Activated naive CD4-positive, alpha-beta T cell treated with anti-CD3 and anti-CD28 coated beads for 36 hours (primary cell): Measurements from ENCODE around the gene TBC1D2. TPM values are rescaled to one million over a fixed set of nuclear protein-coding genes. Genes with fewer than 3 reads are reported as not detected.

Source experiments
- CTCF ChIA-PET: fragments of 350-600 bp; sonication (Branson Sonifier 250); formaldehyde crosslinking; loops from one replicate; lab custom pipeline; 2021; ENCODE audit warnings: antibody characterized with exemption; lab: Charles Lee
- DNase-seq: peaks from one replicate; pipeline ENCODE4 v3.0.0-alpha.2; 2020
- H3K27ac Mint-ChIP-seq: one replicate; pipeline ENCODE4 v1.8.0; 2021; ENCODE audit warnings: mild to moderate bottlenecking, mixed read lengths
- H3K27me3 Mint-ChIP-seq: one replicate; pipeline ENCODE4 v1.8.0; 2021; ENCODE audit warnings: low read depth, mixed read lengths
- H3K36me3 Mint-ChIP-seq: one replicate; pipeline ENCODE4 v1.8.0; 2021; ENCODE audit warnings: low read depth, mixed read lengths
- H3K4me1 Mint-ChIP-seq: one replicate; pipeline ENCODE4 v1.8.0; 2021; ENCODE audit warnings: low read depth, mixed read lengths
- H3K4me3 Mint-ChIP-seq: one replicate; pipeline ENCODE4 v1.8.0; 2021; ENCODE audit warnings: mild to moderate bottlenecking, moderate library complexity, mixed read lengths
- H3K9me3 Mint-ChIP-seq: one replicate; pipeline ENCODE4 v1.8.0; 2021; ENCODE audit warnings: mixed read lengths
- intact Hi-C: fragments of 100-400 bp; cut with micrococcal nuclease; formaldehyde crosslinking; loops from one replicate; pipeline ENCODE4 v1.15.1; 2023
- total RNA-seq, 2 experiments: library from RNA; stranded (reverse); gene quantifications; one replicate each; pipeline ENCODE4 v1.2.3, GENCODE V29; 2021

Gene TBC1D2
- total RNA-seq, 2 experiments from 2014 or later, result 2.4 to 2.5 TPM

GRCh38 chr9:98168153-98168780, 87.2 kb downstream of the TBC1D2 start:
- Mint-ChIP-seq H3K4me3 (no peak overlapping the region), H3K9me3 (no peaks in the 10 kb centered on the region), H3K27ac (no peak overlapping the region), H3K4me1 (peaks cover 22% of the 10 kb centered on the region), H3K36me3 (no peaks in the 10 kb centered on the region), H3K27me3 (no peaks in the 10 kb centered on the region)
- CTCF ChIA-PET, result no interaction called here
- intact Hi-C loops, result no loop called here
- DNase-seq, result no peak

GRCh38 chr9:98164912-98165311, 90.5 kb downstream of the TBC1D2 start:
- Mint-ChIP-seq H3K9me3 (no peaks in the 10 kb centered on the region), H3K4me1 (peaks cover 8% of the 10 kb centered on the region), H3K27me3 (no peaks in the 10 kb centered on the region), H3K36me3 (no peaks in the 10 kb centered on the region), H3K4me3 (no peak overlapping the region), H3K27ac (no peak overlapping the region)
- CTCF ChIA-PET, result no interaction called here
- no peak for DNase-seq
- intact Hi-C loops, result no loop called here

GRCh38 chr9:98162613-98163012, 92.8 kb downstream of the TBC1D2 start:
- Mint-ChIP-seq H3K27ac (no peak overlapping the region), H3K27me3 (no peaks in the 10 kb centered on the region), H3K36me3 (no peaks in the 10 kb centered on the region), H3K4me1 (peaks cover 10% of the 10 kb centered on the region), H3K9me3 (no peaks in the 10 kb centered on the region), H3K4me3 (no peak overlapping the region)
- intact Hi-C loops, result no loop called here
- DNase-seq, result no peak
- CTCF ChIA-PET, result no interaction called here

- Mint-ChIP-seq H3K27me3 (no peaks in the 10 kb centered on the region), H3K4me3 (no peak overlapping the region), H3K4me1 (peaks cover 10% of the 10 kb centered on the region), H3K27ac (no peak overlapping the region), H3K36me3 (no peaks in the 10 kb centered on the region), H3K9me3 (no peaks in the 10 kb centered on the region)
- intact Hi-C loops, result no loop called here
- no peak for DNase-seq
- CTCF ChIA-PET, result interaction anchor here (0.6 to 0.7 kb wide), 2 partner anchors 73 to 94 kb away, joined by 3 read pairs; no protein-coding TSS in a partner anchor
Observed at GRCh38 chr9:98161851-98162250, 93.6 kb downstream of the TBC1D2 start.

- H3K4me3 Mint-ChIP-seq, result no peak overlapping the region
- no peaks in the 10 kb centered on the region for H3K9me3 Mint-ChIP-seq
- H3K4me1 Mint-ChIP-seq, result peaks cover 10% of the 10 kb centered on the region
- DNase-seq, result no peak
- peaks cover 1% of the 10 kb centered on the region for H3K36me3 Mint-ChIP-seq
- intact Hi-C loops, result no loop called here
- H3K27ac Mint-ChIP-seq, result no peak overlapping the region
- CTCF ChIA-PET, result interaction anchor here (1.0 kb wide), 1 partner anchor 64 kb away, joined by 6 read pairs; no protein-coding TSS in a partner anchor
- no peaks in the 10 kb centered on the region for H3K27me3 Mint-ChIP-seq
Observed at GRCh38 chr9:98159790-98160189, 95.7 kb downstream of the TBC1D2 start.

- Mint-ChIP-seq H3K9me3 (no peaks in the 10 kb centered on the region), H3K4me3 (no peak overlapping the region), H3K36me3 (peaks cover 1% of the 10 kb centered on the region), H3K27ac (no peak overlapping the region), H3K27me3 (no peaks in the 10 kb centered on the region), H3K4me1 (peaks cover 10% of the 10 kb centered on the region)
- intact Hi-C loops, result no loop called here
- CTCF ChIA-PET, result interaction anchor here (1.0 kb wide), 1 partner anchor 65 kb away, joined by 6 read pairs; no protein-coding TSS in a partner anchor
- no peak for DNase-seq
Observed at GRCh38 chr9:98159301-98159700, 96.1 kb downstream of the TBC1D2 start.

- Mint-ChIP-seq H3K9me3 (no peaks in the 10 kb centered on the region), H3K4me1 (peaks cover 8% of the 10 kb centered on the region), H3K36me3 (peaks cover 1% of the 10 kb centered on the region), H3K4me3 (no peak overlapping the region), H3K27me3 (no peaks in the 10 kb centered on the region), H3K27ac (no peak overlapping the region)
- intact Hi-C loops, result no loop called here
- CTCF ChIA-PET, result interaction anchor here (0.5 to 1.2 kb wide), 2 partner anchors 34 to 101 kb away, joined by 3 to 8 read pairs; partner anchors contain the start of gene CORO2A
- no peak for DNase-seq
Observed at GRCh38 chr9:98158071-98158831, 97.2 kb downstream of the TBC1D2 start.

GRCh38 chr9:98157372-98157771, 98.1 kb downstream of the TBC1D2 start:
- H3K9me3 Mint-ChIP-seq, result no peaks in the 10 kb centered on the region
- no peak overlapping the region for H3K27ac Mint-ChIP-seq
- H3K4me3 Mint-ChIP-seq, result no peak overlapping the region
- intact Hi-C loops, result no loop called here
- CTCF ChIA-PET, result interaction anchor here (1.2 kb wide), 1 partner anchor 35 kb away, joined by 3 read pairs; the partner anchor contains the start of gene CORO2A
- H3K36me3 Mint-ChIP-seq, result peaks cover 1% of the 10 kb centered on the region
- no peak for DNase-seq
- H3K4me1 Mint-ChIP-seq, result peaks cover 8% of the 10 kb centered on the region
- no peaks in the 10 kb centered on the region for H3K27me3 Mint-ChIP-seq

GRCh38 chr9:98154678-98155077, 100.8 kb downstream of the TBC1D2 start:
- Mint-ChIP-seq H3K27ac (no peak overlapping the region), H3K36me3 (peaks cover 1% of the 10 kb centered on the region), H3K4me3 (no peak overlapping the region), H3K9me3 (no peaks in the 10 kb centered on the region), H3K4me1 (peaks cover 8% of the 10 kb centered on the region), H3K27me3 (no peaks in the 10 kb centered on the region)
- intact Hi-C loops, result no loop called here
- CTCF ChIA-PET, result interaction anchor here (0.7 kb wide), 1 partner anchor 1366 kb away, joined by 4 read pairs; no protein-coding TSS in a partner anchor
- no peak for DNase-seq

- Mint-ChIP-seq H3K36me3 (peaks cover 3% of the 10 kb centered on the region), H3K4me1 (no peaks in the 10 kb centered on the region), H3K9me3 (no peaks in the 10 kb centered on the region), H3K27me3 (no peaks in the 10 kb centered on the region), H3K4me3 (no peak overlapping the region), H3K27ac (no peak overlapping the region)
- DNase-seq, result no peak
- CTCF ChIA-PET, result no interaction called here
- intact Hi-C loops, result no loop called here
Observed at GRCh38 chr9:98152526-98152925, 102.9 kb downstream of the TBC1D2 start.

GRCh38 chr9:98150721-98151120, 104.7 kb downstream of the TBC1D2 start:
- CTCF ChIA-PET, result no interaction called here
- Mint-ChIP-seq H3K4me1 (peaks cover 1% of the 10 kb centered on the region), H3K27me3 (no peaks in the 10 kb centered on the region), H3K4me3 (no peak overlapping the region), H3K27ac (no peak overlapping the region), H3K9me3 (no peaks in the 10 kb centered on the region), H3K36me3 (peaks cover 2% of the 10 kb centered on the region)
- no peak for DNase-seq
- intact Hi-C loops, result no loop called here

GRCh38 chr9:98150164-98150563, 105.3 kb downstream of the TBC1D2 start:
- CTCF ChIA-PET, result no interaction called here
- no peak overlapping the region for H3K4me3 Mint-ChIP-seq
- no peaks in the 10 kb centered on the region for H3K9me3 Mint-ChIP-seq
- H3K36me3 Mint-ChIP-seq, result peaks cover 1% of the 10 kb centered on the region
- intact Hi-C loops, result no loop called here
- peaks cover 1% of the 10 kb centered on the region for H3K4me1 Mint-ChIP-seq
- H3K27ac Mint-ChIP-seq, result no peak overlapping the region
- H3K27me3 Mint-ChIP-seq, result no peaks in the 10 kb centered on the region
- no peak for DNase-seq
